ENCODE data around the gene TRPM3.

DNA sequence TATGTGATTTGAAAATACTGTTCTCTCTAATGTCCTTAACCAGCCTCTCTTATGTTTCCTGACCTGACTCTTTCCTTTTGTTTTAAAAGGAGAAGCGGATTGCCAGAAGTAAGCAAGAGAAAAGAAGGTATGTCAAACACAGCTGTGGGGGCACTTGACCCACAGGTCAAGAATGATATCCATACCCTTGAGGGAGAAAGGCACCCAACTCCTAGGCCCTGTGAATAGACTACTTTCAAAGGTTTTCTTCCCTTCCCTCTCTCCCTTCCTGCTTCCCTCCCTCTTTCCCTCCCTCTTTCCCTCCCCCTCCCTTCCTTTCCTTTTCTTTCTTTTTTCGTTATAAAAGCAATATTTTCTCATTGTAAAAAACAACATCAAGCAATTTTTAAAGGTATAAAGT, 306.8 kb downstream of the TRPM3 start:
- TF ChIP-seq, protein P1, sequence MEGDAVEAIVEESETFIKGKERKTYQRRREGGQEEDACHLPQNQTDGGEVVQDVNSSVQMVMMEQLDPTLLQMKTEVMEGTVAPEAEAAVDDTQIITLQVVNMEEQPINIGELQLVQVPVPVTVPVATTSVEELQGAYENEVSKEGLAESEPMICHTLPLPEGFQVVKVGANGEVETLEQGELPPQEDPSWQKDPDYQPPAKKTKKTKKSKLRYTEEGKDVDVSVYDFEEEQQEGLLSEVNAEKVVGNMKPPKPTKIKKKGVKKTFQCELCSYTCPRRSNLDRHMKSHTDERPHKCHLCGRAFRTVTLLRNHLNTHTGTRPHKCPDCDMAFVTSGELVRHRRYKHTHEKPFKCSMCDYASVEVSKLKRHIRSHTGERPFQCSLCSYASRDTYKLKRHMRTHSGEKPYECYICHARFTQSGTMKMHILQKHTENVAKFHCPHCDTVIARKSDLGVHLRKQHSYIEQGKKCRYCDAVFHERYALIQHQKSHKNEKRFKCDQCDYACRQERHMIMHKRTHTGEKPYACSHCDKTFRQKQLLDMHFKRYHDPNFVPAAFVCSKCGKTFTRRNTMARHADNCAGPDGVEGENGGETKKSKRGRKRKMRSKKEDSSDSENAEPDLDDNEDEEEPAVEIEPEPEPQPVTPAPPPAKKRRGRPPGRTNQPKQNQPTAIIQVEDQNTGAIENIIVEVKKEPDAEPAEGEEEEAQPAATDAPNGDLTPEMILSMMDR (IDR thresholded peaks at IDR 0.05; ENCODE audit: control extremely low read depth in 1 of 3, insufficient read depth in 1 of 3, low read depth in 1 of 3, low read length in 3 of 3): no peak
- no peak for TF ChIP-seq TAF1 (IDR thresholded peaks at IDR 0.05; ENCODE audit: low read depth, low read length)

Measured in H1 (cell line).